Stimulated activated CD8-positive, alpha-beta memory T cell treated with anti-CD3 and anti-CD28 coated beads, Interleukin-12 subunit alpha, Interleukin-12 subunit beta, amount 100 ng/mL, for 24 hours (primary cell): ENCODE results near the gene PHACTR1.

Source experiments
- DNase-seq: peaks from one replicate; pipeline ENCODE4 v3.0.0-alpha.2; 2020; ENCODE audit errors: extremely low read depth

PHACTR1 gene

GRCh38 chr6:12803486-12803885, 86.9 kb downstream of the PHACTR1 start:
- DNase-seq, result no peak

GRCh38 chr6:12804952-12805645, 88.5 kb downstream of the PHACTR1 start:
- DNase-seq, result no peak

GRCh38 chr6:12806136-12806535, 89.6 kb downstream of the PHACTR1 start:
- no peak for DNase-seq

GRCh38 chr6:12806796-12807195, 90.2 kb downstream of the PHACTR1 start:
- DNase-seq, result no peak

GRCh38 chr6:12811519-12811918, 95.0 kb downstream of the PHACTR1 start:
- no peak for DNase-seq

- no peak for DNase-seq
Observed at GRCh38 chr6:12813321-12813720, 96.8 kb downstream of the PHACTR1 start.

GRCh38 chr6:12814015-12814414, 97.4 kb downstream of the PHACTR1 start:
- DNase-seq, result no peak

- no peak for DNase-seq
Observed at GRCh38 chr6:12815089-12815488, 98.5 kb downstream of the PHACTR1 start.

GRCh38 chr6:12815884-12816600, 99.5 kb downstream of the PHACTR1 start:
- no peak for DNase-seq

GRCh38 chr6:12818324-12818723, 101.8 kb downstream of the PHACTR1 start:
- no peak for DNase-seq

GRCh38 chr6:12823847-12824246, 107.3 kb downstream of the PHACTR1 start:
- DNase-seq, result no peak

GRCh38 chr6:12826584-12826983, 110.0 kb downstream of the PHACTR1 start:
- no peak for DNase-seq

GRCh38 chr6:12827921-12828320, 111.4 kb downstream of the PHACTR1 start:
- no peak for DNase-seq

GRCh38 chr6:12832226-12832735, 115.7 kb downstream of the PHACTR1 start:
- DNase-seq, result no peak

GRCh38 chr6:12836009-12836408, 119.4 kb downstream of the PHACTR1 start:
- DNase-seq, result no peak

GRCh38 chr6:12841619-12842018, 125.1 kb downstream of the PHACTR1 start:
- no peak for DNase-seq

- DNase-seq, result no peak
Observed at GRCh38 chr6:12842114-12842513, 125.5 kb downstream of the PHACTR1 start.

GRCh38 chr6:12842658-12843057, 126.1 kb downstream of the PHACTR1 start:
- DNase-seq, result no peak

- no peak for DNase-seq
Observed at GRCh38 chr6:12844284-12845223, 128.0 kb downstream of the PHACTR1 start.

- DNase-seq, result no peak
Observed at GRCh38 chr6:12845224-12846004, 128.8 kb downstream of the PHACTR1 start.
